ENCODE results near the gene FCHO1.
A peak's percentile ranks its signal among the peaks of the same experiment; 100 is the strongest.

- TF ChIP-seq CTCF (IDR thresholded peaks at IDR 0.05) (no peak), POLR2A (IDR thresholded peaks at IDR 0.05) (peak; percentile 66)
These were observed 32.1 kb upstream of the FCHO1 start, which contains the start of gene MAP1S for GRCh38 chr19:17718947-17719711.
